Astrocyte (in vitro differentiated cells and primary cell): ENCODE data around the gene CYP21A2. TPM values are rescaled to one million over a fixed set of nuclear protein-coding genes. Genes with fewer than 3 reads are reported as not detected.
"Not testable (repeated sequence)": the region's sequence is repeated elsewhere in the genome, so short reads cannot be mapped to it uniquely, and the experiment has no call there.

Experiments
- DNase-seq: peaks from one replicate; pipeline ENCODE4 v3.0.0-alpha.2; 2010; ENCODE audit warnings: low read depth
- FAIRE-seq: peaks from 2 replicates; lab custom pipeline; 2011; peaks lifted over from hg19 to GRCh38; lab: Jason Lieb, UNC
- H2AFZ ChIP-seq: 2 replicates; pipeline ENCODE4 v1.6.0; 2012; ENCODE audit warnings: low read depth, low read length, inconsistent platforms
- H3K27ac ChIP-seq: 2 replicates; pipeline ENCODE4 v1.5.1; 2011; ENCODE audit warnings: low read depth, low read length, inconsistent platforms
- H3K27me3 ChIP-seq: 2 replicates; pipeline ENCODE4 v1.6.0; 2011; ENCODE audit warnings: low read length, inconsistent platforms; ENCODE audit not compliant: insufficient read depth
- H3K36me3 ChIP-seq: 2 replicates; pipeline ENCODE4 v1.5.1; 2011; ENCODE audit warnings: low read length, inconsistent platforms; ENCODE audit not compliant: insufficient read depth
- H3K4me1 ChIP-seq: 2 replicates; pipeline ENCODE4 v1.5.1; 2011; ENCODE audit warnings: low read length, inconsistent platforms; ENCODE audit not compliant: insufficient read depth
- H3K4me2 ChIP-seq: 2 replicates; pipeline ENCODE4 v1.6.0; 2012; ENCODE audit warnings: low read length, inconsistent platforms
- H3K4me3 ChIP-seq: 2 replicates; pipeline ENCODE4 v1.5.1; 2011; ENCODE audit warnings: low read depth, mild to moderate bottlenecking, low read length, inconsistent platforms; ENCODE audit not compliant: insufficient read depth
- H3K79me2 ChIP-seq: 2 replicates; pipeline ENCODE4 v1.6.0; 2012; ENCODE audit warnings: mild to moderate bottlenecking, low read length, inconsistent platforms; ENCODE audit not compliant: insufficient read depth
- H3K9ac ChIP-seq: 2 replicates; pipeline ENCODE4 v1.6.0; 2012; ENCODE audit warnings: mild to moderate bottlenecking, low read length, inconsistent platforms
- H3K9me3 ChIP-seq: 2 replicates; pipeline ENCODE4 v1.5.1; 2012; ENCODE audit warnings: low read depth, mild to moderate bottlenecking, low read length, inconsistent platforms; ENCODE audit not compliant: insufficient read depth
- H4K20me1 ChIP-seq: 2 replicates; pipeline ENCODE4 v1.6.0; 2012; ENCODE audit warnings: low read length, inconsistent platforms; ENCODE audit not compliant: insufficient read depth
- H3K27ac Mint-ChIP-seq: one replicate; pipeline ENCODE4 v1.8.0; 2021; ENCODE audit warnings: mild to moderate bottlenecking, mixed read lengths; ENCODE audit not compliant: unreplicated experiment
- H3K27me3 Mint-ChIP-seq: one replicate; pipeline ENCODE4 v1.8.0; 2021; ENCODE audit warnings: low read depth, mixed read lengths; ENCODE audit not compliant: unreplicated experiment
- H3K36me3 Mint-ChIP-seq: one replicate; pipeline ENCODE4 v1.8.0; 2021; ENCODE audit warnings: low read depth, mixed read lengths; ENCODE audit not compliant: unreplicated experiment
- H3K4me1 Mint-ChIP-seq: one replicate; pipeline ENCODE4 v1.8.0; 2021; ENCODE audit warnings: low read depth, mixed read lengths; ENCODE audit not compliant: unreplicated experiment
- H3K4me3 Mint-ChIP-seq: one replicate; pipeline ENCODE4 v1.8.0; 2021; ENCODE audit warnings: mild to moderate bottlenecking, moderate library complexity, mixed read lengths; ENCODE audit not compliant: unreplicated experiment
- H3K9me3 Mint-ChIP-seq: one replicate; pipeline ENCODE4 v1.8.0; 2021; ENCODE audit warnings: mild to moderate bottlenecking, mixed read lengths; ENCODE audit not compliant: unreplicated experiment
- total RNA-seq: library from RNA; stranded (reverse); gene quantifications from 2 replicates; pipeline ENCODE4 v1.2.1, GENCODE V29; 2021

The CYP21A2 gene
- total RNA-seq, 1 donor from 2014 or later, result 0.11 TPM

- H3K9me3 ChIP-seq, H3K9ac ChIP-seq, H3K4me2 ChIP-seq, H3K4me1 Mint-ChIP-seq, H3K27ac Mint-ChIP-seq, H3K9me3 Mint-ChIP-seq, H3K27me3 Mint-ChIP-seq, H3K36me3 ChIP-seq, H3K27ac ChIP-seq, H3K36me3 Mint-ChIP-seq, H3K4me1 ChIP-seq, H3K27me3 ChIP-seq, H3K4me3 Mint-ChIP-seq, H4K20me1 ChIP-seq, H3K4me3 ChIP-seq, FAIRE-seq, H3K79me2 ChIP-seq, H2AFZ ChIP-seq, DNase-seq: not testable (repeated sequence)
These were observed 23.7 kb upstream of the CYP21A2 start, which contains the start of gene C4B for GRCh38 chr6:32014547-32014946. Gene C4B (plus strand): TSS chr6:32014795. CDS start chr6:32014846, 51 bp downstream.

- not testable (repeated sequence) for H3K36me3 Mint-ChIP-seq, H3K36me3 ChIP-seq, H3K9ac ChIP-seq, DNase-seq, H3K27ac Mint-ChIP-seq, H3K9me3 Mint-ChIP-seq, H3K27me3 Mint-ChIP-seq, H3K4me1 ChIP-seq, H3K27me3 ChIP-seq, H3K4me3 ChIP-seq, H3K79me2 ChIP-seq, H3K4me2 ChIP-seq, H3K27ac ChIP-seq, H2AFZ ChIP-seq, H3K4me1 Mint-ChIP-seq, H4K20me1 ChIP-seq, H3K9me3 ChIP-seq, H3K4me3 Mint-ChIP-seq
- peak; percentile 20 for FAIRE-seq
These were observed 16.1 kb upstream of the CYP21A2 start for GRCh38 chr6:32022100-32022499.

GRCh38 chr6:32028631-32029030 lies 9.6 kb upstream of the CYP21A2 start:
- not testable (repeated sequence) for H3K36me3 Mint-ChIP-seq, H3K36me3 ChIP-seq, H3K9me3 ChIP-seq, H3K4me1 ChIP-seq, H3K4me2 ChIP-seq, H3K4me3 ChIP-seq, H3K27me3 Mint-ChIP-seq, DNase-seq, H3K27ac Mint-ChIP-seq, H3K9me3 Mint-ChIP-seq, H3K27ac ChIP-seq, H3K27me3 ChIP-seq, H2AFZ ChIP-seq, H3K9ac ChIP-seq, H3K4me3 Mint-ChIP-seq, H4K20me1 ChIP-seq, H3K79me2 ChIP-seq, FAIRE-seq, H3K4me1 Mint-ChIP-seq

- not testable (repeated sequence) for H3K27me3 ChIP-seq, H3K4me2 ChIP-seq, H3K36me3 ChIP-seq, H4K20me1 ChIP-seq, H3K9ac ChIP-seq, H3K4me1 Mint-ChIP-seq, H3K4me3 Mint-ChIP-seq, H3K79me2 ChIP-seq, FAIRE-seq, H3K27me3 Mint-ChIP-seq, H3K4me3 ChIP-seq, H3K36me3 Mint-ChIP-seq, DNase-seq, H3K27ac Mint-ChIP-seq, H3K4me1 ChIP-seq, H3K27ac ChIP-seq, H3K9me3 ChIP-seq, H3K9me3 Mint-ChIP-seq, H2AFZ ChIP-seq
These were observed 8.7 kb upstream of the CYP21A2 start for GRCh38 chr6:32029553-32029952.

DNA sequence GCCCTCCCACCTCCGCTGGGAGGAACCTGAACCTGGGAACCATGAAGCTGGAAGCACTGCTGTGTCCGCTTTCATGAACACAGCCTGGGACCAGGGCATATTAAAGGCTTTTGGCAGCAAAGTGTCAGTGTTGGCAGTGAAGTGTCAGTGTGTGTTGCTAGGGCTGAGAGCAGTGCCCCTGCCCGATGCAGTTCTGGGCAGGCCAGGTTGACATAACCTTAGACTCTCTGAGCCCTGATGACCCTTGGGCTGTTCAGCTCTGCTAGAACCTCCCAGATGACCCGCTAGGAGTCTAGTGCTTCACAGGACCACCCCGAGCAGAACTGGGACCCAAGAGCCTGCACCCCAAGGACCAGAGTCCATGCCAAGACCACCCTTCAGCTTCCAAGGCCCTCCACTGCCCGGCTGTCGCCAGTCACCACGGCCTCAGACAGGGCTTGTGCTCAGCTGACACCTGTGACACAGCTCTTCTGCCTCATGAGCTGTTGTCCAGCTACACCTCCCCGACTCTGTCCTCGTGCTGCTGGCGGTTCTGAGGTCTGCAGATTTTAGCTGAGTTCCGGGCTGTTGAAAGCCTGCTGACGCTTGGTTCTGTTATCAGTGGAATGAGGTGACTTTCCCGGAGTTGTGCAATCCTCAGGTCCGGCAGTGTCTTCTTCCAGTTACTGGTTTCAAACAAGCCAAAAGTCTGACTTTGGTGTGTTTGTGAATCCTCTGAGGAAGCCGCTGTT lies 2.8 kb upstream of the CYP21A2 start:
- H3K36me3 ChIP-seq, H3K9me3 Mint-ChIP-seq, H3K27ac ChIP-seq, H3K4me1 ChIP-seq, H3K36me3 Mint-ChIP-seq, H3K4me1 Mint-ChIP-seq, H3K9me3 ChIP-seq, H2AFZ ChIP-seq, H3K9ac ChIP-seq, H3K4me2 ChIP-seq, DNase-seq, H3K4me3 ChIP-seq, H3K27me3 Mint-ChIP-seq, H3K79me2 ChIP-seq, FAIRE-seq, H3K4me3 Mint-ChIP-seq, H4K20me1 ChIP-seq, H3K27ac Mint-ChIP-seq, H3K27me3 ChIP-seq: not testable (repeated sequence)

DNA sequence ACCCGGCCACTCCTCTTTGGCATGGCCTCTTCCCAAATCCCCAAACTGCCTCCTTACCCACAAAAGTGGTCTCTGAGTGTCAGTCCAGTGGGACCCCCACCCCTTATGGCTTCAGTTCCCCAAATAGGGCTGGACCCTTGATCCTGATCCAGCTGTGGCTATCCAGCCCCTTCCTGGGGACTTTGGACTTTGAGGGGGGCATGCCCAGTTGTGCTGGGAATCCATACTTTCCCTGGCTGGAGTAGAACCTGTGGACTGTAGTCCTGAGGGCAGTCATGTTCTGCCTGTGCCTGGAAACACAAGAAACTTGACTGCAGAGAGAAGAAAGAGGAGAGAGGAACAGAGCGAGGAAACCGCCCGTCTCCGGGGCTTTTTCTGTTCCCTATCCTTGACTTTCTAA lies 1.1 kb upstream of the CYP21A2 start:
- H3K4me1 ChIP-seq, H3K4me2 ChIP-seq, DNase-seq, H3K27me3 ChIP-seq, H3K9me3 Mint-ChIP-seq, H3K79me2 ChIP-seq, H3K27ac Mint-ChIP-seq, H3K4me1 Mint-ChIP-seq, H3K36me3 Mint-ChIP-seq, H3K27me3 Mint-ChIP-seq, H3K9me3 ChIP-seq, H3K4me3 Mint-ChIP-seq, H3K27ac ChIP-seq, H4K20me1 ChIP-seq, H3K9ac ChIP-seq, FAIRE-seq, H3K36me3 ChIP-seq, H2AFZ ChIP-seq, H3K4me3 ChIP-seq: not testable (repeated sequence)
